Activated naive CD8-positive, alpha-beta T cell treated with anti-CD3 and anti-CD28 coated beads, Interleukin-2, amount 50 U/mL, for 16 hours (primary cell): Measurements from ENCODE around the gene LCN9.
"Not testable (repeated sequence)": the region's sequence is repeated elsewhere in the genome, so short reads cannot be mapped to it uniquely, and the experiment has no call there.

Source experiments
- DNase-seq: peaks from one replicate; pipeline ENCODE4 v3.0.0-alpha.2; 2020; ENCODE audit warnings: low read depth, low spot score

Gene LCN9

DNA sequence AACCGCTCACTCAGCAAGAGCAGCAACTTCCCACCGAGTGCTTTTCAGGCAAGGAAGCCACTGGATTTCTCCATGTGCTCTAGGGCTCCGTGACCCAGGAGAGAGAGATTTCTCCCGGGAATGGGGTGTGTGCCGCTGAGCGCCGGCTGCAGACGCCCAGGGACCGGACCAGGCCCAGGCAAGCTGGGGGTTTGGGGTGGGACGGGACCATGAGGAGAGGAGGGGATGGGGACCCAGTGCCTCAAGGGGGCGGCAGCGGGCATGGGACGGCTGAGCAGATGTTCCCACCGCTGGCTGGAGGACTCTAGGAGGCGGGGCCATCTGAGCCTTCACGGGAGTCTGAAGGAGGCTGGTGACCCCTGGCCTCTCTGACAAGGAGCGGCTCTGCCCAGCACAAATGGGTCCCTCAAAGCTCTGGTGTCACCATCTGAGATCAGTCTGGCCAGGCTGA lies 8.5 kb downstream of the LCN9 start:
- no peak for DNase-seq

DNA sequence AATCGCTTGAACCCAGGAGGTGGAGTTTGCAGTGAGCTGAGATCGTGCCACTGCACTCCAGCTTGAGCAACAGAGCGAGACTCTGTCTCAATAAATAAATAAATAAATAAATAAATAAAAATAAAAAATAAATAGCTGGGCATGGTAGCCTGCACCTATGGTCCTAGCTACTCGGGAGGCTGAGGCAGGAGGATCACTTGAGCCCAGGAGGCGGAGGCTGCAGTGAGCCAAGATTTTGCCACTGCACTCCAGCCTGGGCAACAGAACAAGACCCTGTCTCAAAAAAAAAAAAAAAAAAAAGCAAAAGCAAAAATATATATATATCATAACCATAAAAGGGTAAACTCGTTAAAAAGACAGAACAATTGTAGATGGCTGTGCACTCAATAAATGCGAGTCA lies 9.7 kb downstream of the LCN9 start:
- not testable (repeated sequence) for DNase-seq

DNA sequence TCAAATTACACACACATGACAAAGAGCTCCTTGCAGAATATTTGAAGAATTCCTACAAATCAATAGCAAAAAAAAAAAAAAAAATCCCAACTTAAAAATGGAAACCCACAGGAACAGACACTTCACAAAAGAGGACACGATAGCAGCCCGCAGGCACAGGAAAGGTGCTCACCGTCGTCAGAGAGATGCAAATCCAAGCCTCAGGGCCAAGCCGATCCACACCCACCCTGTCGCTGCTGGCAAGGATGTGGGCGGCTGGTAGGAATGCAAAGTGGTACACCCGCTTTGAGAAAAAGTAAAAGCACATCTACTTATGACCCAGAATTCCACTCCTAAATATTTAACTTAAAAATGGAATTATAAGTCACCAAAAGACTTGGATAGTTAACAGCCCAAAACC lies 10.8 kb downstream of the LCN9 start:
- no peak for DNase-seq

DNA sequence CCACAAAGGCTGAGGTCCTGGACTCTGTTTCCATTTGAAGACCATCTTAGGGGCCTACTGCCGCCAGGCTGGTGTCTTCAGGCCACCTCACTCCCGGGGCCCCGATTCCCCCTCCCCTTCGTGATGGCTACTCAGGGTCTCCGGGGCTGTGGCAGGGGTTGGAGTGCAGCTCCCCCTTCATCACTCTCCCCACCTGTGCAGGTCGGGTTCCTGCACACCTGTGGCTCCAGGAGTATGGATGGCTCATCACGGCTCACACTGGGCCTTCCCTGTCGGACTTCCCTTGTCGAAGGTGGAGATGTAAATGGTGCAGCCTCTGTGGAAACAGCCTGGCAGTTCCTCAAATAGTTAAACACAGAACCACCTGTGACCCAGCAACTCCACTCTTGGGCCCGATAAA lies 11.9 kb downstream of the LCN9 start:
- no peak for DNase-seq

DNA sequence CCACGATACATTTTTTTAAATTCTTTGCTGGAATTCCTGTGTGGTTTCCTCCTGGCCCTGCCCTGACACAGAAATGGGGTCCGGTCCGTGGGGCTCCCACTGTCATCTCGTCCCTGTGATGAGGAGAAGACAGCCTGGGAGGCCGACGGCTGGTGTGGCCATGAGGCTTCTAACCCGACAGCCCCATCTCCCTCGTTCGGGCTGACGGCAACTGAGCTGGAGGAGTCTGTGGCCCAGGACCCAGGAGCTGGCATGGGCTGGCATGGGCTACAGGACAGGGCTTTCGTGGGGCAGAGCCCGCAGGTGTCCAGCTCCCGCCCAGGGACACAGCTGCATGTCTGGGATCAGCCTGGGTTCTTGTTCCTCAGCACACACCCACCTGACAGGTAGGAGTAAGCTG lies 13.8 kb downstream of the LCN9 start:
- DNase-seq: no peak

DNA sequence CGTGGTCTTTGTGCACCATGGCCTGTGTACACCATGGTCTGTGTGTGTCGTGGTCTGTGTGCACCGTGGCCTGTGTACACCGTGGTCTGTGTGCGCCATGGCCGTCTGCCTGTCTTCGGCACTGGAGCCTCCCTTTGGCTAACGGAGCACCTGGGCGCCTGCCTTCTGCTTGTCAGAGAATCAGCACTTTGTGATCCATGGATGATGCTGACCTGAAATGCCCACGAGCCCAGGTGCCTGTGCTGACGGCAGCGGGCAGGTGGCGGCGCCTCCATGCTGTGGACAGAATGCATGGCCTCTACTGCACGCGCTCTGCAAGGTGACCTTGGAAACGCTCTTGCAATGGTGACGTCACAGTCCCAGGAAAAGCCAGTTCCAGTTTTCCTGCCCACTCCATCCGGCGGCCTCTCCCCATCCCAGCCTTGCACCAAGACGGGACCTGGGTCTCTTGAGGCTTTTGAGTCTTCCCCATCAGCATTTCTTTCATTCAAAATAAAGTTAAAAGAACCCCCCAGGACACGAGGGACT lies 14.6 kb downstream of the LCN9 start:
- no peak for DNase-seq

DNA sequence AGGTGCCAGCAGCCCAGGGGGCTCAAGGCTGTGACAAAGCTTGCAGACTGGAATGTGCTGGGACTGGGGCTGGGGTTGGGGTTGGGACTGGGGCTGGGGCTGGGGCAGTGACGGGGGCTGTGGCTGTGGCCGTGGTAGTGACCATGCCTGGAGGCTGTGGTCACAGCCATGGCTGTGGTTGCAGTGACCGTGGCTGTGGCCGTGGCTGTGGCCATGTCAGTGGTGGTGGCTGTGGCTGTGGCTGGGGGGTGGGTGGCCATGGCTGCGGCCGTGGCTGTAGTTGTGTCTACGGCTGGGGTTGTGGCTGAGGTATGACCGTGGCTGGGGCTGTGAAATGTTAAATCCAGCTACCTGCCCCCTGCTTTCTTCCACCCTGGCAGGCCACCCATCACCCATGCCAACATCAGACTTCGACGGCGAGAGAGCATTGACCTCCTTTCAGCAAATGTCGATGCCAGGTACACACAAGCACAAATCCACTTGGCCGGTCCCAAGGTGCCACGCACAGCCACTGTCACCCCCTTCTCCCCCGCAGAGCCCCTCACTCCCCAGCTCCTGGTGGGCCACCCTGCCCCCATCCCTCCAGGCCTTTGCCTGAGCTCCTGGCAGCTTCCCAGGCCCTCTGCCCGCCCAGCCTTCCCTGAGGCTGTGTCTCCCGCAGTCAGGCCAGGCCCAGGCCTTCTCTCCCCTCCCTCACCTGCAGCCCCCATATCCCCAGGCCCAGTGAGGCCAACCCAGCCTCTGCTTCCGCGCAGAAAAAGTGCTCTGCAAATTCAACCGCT lies 15.3 kb downstream of the LCN9 start:
- DNase-seq: no peak

DNA sequence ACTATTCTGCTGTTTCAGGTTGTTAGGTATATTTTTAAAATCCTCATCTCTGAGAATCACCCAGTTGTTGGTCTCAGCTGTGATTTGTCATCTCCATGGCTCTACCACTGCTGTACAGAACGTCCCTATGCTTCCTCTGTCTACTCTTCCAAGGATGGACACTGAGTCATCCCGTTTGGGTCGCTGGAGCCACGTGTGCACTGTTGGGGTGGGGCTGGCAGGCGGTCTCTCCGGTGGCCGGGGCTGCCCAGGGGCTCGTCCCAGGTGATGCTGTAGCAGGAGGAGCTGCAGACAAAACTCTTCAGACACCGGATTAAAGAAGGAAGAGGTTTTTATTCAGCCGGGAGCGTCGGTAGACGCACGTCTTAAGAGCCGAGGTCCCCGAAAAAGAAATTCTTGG lies 16.9 kb downstream of the LCN9 start:
- DNase-seq: no peak

DNA sequence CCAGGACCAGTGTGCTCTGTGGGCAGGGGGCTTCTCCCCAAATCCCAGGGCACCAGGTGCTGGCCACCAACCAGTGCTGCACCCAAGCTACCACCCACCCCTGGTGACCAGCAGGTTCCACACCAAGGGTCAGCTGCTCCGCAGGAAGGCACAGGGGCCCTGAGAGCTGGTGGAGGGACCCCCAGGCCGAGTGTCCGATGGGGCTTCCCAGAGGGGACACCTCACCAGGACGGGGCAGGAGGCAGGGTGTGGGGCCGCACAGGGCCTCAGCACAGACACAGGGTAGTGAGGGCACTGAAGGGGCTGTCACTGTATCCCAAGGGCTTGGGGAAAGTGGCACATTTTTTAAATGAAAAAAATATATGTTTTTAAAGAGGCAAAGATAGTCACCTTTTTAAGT lies 18.1 kb downstream of the LCN9 start:
- DNase-seq: no peak

DNA sequence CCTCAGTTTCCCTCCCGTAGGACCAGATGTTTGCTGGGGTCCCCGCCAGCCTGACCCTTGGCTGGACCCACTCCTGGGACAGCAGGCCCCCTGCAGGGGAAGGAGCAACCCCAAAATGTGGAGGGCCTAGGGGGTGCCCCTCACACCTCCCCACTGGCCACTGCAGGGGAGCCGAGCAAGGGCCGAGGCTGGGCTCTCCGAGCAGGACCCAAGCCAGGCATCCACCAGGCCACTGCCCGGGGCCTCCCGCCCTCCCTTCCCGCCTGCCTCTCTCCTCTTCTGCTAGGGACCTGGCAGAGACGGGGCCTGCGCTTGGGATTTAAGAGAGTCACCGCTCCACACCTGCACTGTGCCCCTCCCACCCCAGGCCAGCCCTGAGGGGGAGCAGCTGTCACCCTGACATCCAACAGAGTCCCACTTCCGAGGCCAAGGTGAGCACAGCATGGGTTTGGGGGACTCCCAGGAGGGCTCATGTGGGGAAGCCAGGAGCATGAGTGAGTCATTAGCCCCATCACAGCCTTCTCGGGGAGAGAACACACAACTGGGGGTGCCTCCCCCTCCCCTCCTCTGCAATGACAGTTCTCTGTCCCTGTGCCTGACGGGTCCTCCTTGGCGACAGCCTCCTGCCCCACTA lies 20.4 kb downstream of the LCN9 start:
- no peak for DNase-seq

DNA sequence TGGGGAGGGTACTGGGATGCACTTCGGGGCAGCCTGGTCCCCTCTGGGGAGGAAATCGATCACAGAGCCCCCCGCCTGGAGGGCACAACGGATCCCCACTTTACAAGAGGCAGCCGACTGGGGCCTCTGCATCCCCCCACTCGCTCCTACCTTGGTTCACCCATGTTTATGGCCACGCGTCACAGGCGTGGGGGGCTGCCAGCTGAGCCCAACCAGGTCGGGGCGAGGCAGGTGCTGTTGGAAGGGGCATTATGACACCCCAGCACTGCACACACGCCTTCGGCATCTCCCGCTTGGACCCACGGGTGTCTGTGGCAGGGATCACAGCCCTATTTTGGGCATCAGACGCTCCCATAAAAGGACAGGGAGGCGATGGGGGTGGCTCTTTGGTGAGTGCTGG lies 21.6 kb downstream of the LCN9 start:
- DNase-seq: no peak

DNA sequence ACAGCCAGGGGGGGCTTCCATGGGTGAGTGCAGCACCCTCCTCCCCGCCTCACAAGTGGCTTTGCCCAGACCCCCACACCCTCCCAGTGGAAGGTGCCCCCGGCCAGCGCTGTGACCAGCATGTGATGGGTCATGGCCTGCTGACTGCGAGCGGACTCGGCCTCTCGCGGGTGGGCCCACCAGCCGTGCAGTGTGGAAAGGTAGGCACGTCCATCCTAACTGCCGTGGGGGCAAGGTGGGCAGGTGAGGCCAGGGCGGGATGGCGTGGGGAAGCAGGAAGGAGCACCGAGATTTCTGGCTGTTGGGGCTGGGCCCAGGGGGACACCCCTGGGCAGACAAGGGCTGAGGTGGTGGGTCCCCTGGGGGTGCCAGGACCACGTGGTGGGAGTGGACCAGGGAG lies 24.1 kb downstream of the LCN9 start:
- no peak for DNase-seq

DNA sequence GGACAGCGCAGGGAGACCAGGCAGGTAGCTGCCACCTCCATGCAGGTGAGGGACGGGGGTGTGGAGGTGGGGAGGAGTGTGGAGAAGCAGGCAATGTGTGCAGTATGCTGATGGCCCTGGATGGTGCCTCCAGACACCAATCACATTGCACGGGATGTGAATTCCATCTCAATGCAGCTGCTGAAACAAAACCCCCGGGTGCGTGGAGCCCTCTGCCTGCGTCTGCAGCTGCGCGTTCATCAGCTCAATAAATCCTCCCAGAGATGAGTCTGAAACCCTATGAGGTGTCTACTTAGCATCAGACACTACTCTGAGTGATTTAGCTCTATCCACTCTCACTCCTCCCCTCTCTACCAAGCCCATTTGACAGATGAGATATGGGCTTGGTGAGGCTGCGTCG lies 25.9 kb downstream of the LCN9 start:
- no peak for DNase-seq

DNA sequence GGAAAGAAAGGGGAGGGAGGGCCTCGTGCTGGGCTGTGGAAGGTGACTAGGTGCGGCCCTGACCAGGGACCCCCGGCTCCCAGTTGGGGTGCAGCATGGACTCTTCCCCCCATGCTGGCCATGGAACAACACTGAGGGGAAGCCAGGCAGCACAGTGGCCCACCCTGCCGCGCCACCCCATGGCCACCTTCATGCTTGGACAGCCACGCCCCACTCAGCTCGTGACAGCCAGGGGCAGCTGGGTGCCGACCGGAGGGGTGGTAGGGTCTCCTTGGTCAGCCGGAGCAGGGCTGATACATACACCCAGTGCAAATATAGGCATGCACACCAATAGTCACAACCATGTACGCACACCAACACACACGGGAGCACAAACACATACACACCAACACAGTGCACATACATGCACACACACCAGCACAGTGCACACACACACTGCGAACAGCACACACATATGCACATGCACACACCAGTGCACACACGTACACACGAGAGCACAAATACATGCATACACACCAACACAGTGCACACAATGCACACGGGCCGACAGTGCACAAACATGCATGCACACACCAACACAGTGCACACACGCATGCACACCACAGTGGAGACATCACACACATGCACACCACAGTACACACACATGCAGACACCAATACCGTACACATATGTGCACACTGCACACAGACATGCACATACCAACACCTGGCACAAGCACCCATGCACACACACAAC lies 27.9 kb downstream of the LCN9 start:
- DNase-seq: no peak

DNA sequence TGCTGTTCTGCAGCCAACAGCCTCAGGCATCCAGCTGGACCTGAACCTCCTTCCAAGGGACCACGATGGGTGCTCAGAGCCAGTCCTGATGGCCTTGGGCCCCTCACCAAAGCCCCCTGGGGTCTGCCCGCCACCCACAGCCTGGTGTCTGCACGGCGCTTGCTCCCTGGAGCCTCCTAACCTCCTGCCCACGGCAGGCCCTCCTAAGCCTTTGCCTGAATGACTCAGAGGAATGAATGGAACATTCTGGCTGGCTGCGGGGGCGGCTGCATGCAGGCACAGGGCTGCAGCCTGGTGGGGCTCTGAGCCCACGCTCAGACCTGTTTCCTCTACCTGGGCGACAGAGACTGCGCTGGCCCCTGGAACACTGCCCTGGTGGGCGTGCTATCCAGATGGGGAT lies 29.3 kb downstream of the LCN9 start:
- DNase-seq: no peak

DNA sequence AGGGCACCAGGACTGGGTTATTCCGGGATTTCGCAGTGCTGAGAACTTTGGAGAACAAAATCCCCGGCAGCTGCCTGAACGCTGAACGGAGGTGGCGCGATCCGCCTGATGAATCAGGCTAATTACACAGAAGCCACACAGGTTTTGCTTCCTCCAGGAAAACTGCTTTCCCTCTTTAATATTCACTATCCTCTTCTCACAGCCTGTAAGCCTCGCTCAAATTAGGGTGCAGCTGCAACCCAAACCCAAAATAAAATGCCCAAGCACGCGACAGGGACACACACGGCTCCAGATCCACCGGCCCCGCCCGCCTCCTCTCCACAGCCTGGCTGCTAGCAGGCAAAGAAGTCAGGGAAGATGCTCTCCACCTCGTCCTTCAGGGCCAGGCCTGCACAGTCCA lies 30.2 kb downstream of the LCN9 start:
- DNase-seq: no peak

DNA sequence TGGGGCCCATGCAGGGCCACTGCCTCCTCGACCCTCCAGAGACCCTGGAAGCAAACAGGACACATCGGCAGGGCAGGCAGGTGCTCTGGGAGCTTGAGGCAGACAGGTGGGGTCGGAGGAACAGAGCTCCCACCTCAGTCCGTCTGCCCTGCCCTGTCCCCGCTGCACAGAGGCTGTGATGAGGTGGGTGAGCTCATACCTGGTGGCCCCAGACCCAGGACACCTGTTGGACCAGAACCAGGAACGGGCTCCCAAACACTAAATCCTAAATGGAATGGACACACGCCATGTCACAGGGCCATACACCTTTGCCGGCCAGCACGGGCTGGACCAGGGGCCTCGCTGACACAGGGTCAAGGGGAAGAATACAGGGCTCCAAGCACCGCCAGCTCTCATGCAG lies 30.7 kb downstream of the LCN9 start:
- no peak for DNase-seq

DNA sequence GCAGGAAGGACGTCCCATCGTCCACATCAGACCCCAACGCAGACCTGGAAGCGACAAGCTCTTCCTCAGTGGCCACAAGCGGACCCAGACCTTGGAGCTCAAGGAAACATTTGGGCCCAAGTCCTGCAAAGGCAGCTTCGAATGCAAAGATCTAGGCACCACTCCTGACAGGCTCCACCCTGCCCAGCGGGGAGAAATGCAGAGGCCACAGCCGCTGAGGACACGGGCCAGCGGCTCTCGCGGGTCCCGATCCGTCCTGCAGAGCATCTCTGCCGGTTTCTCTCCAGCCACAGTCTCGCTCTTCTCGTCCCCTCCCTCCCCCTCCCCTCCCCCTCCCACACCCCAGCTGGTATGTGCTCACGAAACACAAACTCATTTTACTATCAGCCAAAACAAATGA lies 31.3 kb downstream of the LCN9 start:
- no peak for DNase-seq

DNA sequence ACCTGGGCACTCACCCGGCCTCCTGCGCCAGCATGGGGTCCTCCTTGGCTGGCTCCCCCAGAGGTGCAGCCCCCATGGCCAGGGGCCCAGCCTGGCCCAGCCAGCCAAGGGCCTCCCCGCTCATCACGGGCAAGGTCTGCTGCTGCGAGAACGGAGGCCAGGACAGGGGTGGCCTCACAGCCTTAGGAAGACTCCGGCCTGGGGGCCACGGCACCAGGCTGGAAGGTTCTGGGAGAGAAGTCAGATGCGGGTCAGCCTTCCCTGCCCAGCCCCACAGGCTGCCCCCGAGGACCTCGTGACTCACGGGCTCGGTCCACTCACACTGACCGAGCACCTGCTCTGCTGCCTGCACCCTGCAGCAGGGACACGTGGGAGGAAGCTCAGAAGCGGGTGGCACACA lies 31.9 kb downstream of the LCN9 start:
- DNase-seq: no peak

DNA sequence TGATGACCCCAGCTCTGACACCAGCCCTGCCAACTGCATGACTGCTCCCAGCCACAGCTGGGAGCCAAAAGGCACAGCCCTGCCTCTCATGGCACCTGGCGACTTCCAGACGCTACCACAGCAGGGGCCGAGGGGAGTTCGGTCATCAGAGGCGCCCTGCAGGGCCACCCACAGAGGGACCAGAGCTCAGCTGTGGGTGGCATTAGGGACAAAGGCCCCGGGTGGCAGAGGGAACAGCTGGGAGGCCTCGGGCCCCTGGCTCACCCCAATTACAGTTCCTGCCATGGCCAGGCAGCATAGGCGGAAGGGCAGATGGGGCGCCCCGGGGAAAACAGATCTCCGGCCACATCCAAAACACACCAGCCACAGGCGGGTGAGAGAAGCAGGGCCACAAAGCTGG lies 32.5 kb downstream of the LCN9 start:
- no peak for DNase-seq

DNA sequence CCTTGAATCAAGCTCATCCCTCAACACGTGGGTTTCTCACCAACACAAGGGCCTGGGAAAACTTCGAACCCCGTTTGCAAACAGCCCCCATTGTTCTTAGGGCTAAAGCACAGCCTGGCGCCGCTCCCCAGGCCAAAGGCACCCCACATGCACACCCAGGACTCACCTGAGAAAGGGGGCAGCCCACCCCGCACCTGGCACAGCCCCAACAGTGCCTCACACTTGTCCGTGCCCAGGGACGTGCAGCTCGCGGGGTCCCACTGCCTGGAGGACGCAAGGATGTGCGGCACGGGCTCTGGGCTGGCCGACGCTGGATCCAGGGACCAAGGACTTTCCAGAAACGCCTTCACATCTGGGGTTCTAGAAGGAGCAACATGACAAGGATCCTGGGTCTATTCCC lies 33.3 kb downstream of the LCN9 start:
- DNase-seq: no peak

DNA sequence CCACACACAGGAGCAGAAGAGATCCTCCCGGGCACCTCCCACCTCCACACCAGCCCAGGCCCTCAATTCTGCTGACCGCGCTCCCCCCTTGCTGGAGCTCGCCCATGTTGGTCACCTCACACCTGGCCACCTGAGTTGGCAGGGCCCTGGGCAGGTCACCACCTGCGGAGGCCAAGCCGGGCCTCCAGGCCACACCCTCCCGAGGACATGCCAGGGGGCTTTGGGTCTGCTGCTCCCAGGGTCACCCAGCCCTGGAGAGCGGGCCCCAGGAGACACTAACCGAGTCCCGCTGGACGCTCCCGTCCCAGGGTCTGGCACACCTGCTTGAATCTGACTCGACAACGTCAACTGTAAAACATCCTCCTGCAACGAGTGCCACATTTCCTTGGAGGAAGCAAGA lies 34.1 kb downstream of the LCN9 start:
- no peak for DNase-seq

DNA sequence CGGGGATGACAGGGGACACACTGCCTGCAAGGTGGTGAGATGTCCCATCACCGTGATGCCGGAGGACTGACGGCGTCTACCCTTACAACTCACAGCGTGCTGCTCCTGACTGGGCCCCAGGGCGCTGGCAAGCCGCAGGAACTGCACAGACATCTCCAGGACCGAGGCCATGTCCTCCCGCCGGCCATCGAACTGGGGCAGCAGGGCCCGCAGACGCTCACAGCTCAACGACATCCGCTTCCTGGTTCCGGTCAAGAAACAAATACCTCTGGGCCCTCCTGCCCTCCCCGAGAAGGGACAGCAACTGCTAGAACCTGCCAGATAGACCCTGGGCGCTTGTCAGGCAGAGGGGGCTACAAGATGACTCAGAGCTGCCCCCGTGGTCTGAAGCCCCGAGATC lies 35.1 kb downstream of the LCN9 start:
- DNase-seq: no peak
